HG03457 (cell line): ENCODE measurements around the gene MPHOSPH6.
"Not testable (repeated sequence)": the region's sequence is repeated elsewhere in the genome, so short reads cannot be mapped to it uniquely, and the experiment has no call there.

Experiments used
- ATAC-seq: cut with Tn5 transposase; IDR thresholded peaks from one replicate; pipeline ENCODE4 v1.9.1; 2021; ENCODE audit warnings: moderate number of reproducible peaks; ENCODE audit not compliant: unreplicated experiment

The MPHOSPH6 gene

DNA sequence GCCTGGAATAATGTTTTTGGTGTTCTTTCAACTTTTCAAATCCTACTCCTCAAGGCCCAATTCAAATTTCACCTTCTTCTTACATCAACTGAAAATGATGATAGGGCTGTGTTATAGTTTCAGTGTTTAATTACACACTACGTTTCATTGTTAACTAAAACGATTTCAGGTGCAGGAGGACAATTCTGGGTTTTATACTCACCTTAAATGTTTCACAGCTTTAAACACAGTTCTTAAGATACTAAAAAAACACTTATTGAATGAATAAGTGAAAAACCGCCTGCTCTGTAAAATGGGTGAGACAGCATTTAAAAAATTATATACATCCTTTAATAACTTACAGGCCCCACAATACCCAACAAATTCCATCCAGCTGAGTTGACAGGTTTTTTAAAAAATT is 6.2 kb upstream of the MPHOSPH6 start:
- ATAC-seq, result no peak

DNA sequence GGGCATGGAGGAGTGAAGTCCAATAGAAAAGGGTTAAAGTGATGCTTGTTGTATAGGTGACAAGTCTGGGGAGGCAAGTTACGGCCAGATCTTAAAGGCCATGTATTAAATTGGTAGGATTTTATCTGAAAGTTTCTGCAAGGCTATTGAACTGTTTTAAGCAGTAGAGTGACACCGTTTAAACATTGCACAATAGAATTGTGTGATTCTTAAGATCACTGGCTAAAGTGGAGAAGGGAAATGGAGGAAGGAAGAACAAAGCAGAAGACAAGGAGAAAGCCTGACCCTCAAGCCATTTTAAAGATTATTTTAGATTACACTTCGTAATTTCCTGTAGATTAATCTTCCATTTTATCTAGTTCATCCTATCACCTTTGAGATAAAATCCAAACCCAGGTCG is 5.6 kb upstream of the MPHOSPH6 start:
- no peak for ATAC-seq

DNA sequence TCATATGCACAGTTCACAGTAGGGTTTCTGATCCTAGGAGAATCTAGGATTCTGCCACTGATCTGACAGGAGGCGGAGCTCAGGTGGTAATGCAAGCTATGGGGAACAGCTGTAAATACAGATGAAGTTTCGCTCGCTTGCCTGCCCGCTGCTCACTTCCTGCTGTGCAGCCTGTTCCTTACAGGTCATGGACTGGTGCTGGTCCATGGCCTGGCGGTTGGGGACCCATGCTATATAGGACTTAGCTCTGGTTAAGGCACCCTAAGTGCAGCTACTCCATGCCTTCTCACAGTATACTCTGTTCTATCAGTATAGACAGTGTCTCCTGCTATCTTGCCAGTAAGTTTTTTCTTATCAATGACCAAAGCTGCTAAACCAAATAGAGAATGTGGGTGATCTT is 2.4 kb downstream of the MPHOSPH6 start:
- ATAC-seq, result no peak

DNA sequence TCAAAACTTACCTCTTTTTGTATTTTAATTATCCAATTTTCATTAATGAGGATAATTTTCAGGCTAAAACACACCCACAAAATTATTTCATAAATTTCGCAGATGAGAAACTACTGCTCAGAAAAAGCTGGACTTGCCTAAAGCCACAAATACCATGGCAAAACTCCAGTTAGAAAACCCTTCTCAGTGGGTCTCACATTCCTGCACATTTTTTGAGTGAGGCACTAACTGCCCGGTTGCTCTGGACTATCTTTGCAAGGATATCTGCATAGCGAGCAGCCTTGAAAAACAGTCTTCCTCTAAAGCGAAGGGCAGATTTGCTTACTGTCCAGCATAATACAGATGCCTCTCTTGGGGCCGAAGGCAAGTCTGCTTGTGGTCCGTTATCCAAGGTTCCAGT is 9.8 kb downstream of the MPHOSPH6 start:
- no peak for ATAC-seq

DNA sequence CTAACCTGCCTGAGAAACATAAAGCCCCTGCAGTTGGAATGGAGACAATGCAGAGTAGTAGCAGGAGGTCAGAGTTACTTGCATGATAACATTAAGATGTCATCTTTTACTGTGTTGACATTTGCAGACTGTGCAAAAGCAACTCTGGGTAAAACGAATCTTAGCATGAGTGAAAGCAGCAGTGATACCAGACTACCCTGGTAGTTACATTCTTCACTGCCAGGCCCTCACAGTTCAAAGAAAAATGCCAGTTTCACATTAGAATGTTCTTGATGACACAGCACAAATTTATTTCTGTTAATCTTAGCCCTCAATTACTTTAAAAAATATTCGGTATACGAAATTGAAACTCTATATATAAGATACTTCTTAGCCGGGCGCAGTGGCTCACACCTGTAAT is 12.2 kb downstream of the MPHOSPH6 start:
- ATAC-seq, result no peak

DNA sequence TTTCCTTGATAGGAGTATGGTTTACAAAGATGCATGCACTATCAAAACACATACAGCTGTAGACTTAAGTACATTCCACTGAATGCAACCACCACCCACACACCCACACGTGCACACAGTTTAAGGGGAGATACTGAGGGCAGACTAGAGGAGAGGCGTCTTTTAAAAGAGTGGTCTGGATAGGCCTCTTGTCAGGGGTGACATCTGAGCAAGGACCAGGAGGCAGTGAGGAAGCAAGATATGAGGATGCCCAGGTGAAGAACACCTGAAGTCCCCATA is 12.6 kb downstream of the MPHOSPH6 start:
- ATAC-seq, result no peak

DNA sequence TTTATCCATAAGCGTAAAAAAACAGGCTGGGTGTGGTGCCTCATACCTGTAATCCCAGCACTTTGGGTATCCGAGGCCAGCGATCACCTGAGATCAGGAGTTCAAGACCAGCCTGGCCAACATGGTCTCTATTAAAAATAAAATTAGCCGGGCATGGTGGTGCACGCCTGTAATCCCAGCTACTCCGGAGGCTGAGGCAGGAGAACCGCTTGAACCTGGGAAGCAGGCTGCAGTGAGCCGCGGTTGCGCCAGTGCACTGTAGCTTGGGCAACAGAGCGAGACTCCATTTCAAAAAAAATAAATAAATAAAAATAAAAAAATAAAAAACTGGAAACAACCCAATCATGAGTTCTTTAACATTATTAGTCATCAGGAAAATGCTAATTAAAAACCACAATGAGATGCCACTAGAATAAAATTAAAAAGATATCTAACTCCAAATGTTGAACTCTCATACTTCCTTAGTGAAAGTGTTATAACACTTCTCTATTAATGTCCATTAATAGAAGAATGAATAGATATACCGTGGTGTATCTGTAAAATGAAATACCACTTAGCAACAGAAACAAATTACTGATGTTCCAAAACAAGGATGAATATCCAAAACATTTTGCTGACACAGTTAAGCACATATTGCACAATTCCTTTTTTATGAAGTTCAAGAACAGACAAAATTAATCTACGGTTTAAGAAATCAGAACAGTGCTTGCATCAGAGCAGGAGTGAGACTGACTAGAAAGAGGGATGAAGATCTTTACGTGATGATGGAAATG is 13.1 kb downstream of the MPHOSPH6 start:
- no peak for ATAC-seq

DNA sequence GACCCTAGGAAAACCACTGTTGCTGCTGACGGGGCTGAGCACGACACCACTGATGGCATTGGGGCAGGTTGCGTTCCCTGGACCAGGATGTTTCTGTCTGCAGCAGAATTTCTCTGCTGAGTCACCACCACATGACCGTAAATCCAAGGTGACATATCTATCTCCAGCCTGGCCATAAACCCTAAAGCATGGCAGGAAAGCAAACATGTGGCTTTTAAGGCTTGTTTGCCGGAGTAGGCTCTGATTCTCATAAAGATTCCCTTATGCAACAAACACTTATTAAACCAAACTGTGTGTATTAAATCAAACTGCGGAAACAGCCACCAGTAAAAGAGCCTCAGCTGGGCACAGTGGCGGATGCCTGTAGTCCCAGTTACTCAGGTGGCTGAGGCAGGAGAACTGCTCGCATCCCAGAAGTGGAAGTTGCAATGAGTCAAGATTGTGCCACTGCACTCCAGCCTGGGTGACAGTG is 17.3 kb downstream of the MPHOSPH6 start:
- ATAC-seq, result no peak

DNA sequence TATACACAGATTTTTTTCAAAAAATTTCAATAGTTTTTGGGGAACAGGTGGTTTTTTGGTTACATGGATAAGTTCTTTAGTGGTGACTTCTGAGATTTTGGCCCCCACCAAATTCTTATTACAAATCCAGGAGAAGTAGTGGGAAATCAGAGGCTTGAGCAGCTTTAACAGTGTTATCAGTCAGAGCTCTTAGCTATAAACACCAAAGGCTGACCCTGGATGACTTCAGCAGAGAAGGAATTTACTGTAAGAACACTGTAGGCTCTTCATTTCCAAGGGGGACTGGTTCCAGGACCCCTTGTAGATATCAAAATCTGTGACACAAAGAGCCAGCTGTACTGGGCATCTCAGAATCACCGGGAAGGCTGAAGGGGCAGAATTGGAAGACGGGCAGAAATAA is 17.8 kb downstream of the MPHOSPH6 start:
- no peak for ATAC-seq

DNA sequence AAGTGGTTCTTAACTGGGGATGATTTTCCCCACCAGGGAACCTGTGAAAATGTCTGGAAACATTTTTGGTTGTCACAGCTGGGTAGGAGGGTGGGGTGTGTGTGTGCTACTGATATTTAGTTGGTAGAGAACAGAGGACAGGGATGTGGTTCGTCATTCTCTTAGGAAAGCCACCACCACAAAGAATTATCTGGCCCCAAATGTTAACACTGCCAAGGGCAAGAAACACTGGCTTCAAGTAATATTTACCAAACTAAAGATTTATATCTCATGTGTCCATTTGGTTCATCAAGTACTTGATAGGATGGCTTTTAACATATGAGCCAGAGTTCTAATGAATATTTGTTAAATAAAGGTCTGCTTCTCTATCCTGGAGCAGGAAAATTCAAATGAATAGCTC is 19.5 kb downstream of the MPHOSPH6 start:
- no peak for ATAC-seq

DNA sequence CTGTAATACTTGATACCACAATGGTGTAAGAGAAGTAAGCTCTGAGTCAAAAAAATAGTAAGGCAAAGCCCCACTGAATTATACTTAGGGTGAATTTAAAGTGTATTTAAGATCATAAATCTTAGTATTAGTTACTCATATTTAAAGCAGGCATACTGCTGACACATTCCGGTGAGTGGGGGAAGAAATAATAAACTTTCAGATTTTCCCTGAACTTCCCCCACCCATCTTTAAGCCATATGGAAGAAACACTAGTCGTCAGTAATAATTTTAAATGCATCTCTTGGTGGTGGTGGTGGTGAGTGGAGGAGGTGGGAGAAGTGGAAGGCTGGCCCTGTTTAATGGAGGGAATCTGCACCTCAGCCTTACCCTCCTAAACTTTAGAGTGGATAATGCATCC is 20.5 kb downstream of the MPHOSPH6 start:
- ATAC-seq, result no peak

DNA sequence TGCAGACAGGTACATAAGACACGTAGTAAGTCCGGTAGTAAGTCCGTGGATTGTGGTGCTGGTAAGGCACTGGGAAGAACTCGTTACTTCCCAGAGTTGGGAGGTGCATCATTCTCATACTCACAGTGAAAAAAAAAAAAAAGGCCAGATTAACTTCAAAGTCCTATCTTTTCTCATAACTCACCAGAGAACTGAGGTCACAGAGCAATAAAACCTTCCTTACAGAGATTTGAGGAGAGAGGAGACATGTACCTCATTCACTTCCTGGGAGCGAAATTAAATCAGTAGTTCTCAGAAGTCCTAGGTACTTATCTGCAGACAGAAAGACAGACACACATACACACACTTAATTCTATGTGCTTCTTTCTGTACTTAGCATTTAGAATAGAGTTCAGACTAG is 22.5 kb downstream of the MPHOSPH6 start:
- ATAC-seq, result no peak

DNA sequence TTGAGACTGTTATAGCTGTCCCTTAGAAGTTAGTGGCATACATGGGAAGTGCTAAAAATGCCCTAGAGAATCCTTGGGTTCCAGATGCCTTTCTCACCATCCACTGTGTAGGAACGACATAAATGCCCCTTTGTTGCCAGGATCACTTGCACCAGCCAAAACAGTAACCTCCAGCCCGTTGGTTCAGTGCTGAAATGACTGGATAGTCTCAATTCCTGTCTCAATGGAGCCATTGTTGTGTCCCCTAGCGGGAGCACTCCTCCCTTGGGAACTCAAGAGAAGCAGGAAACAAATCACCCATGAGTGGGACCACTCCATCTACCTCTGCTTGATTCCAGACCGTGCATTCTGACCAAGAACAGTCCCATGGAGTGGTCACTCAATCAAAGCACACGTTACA is 23.1 kb downstream of the MPHOSPH6 start:
- no peak for ATAC-seq

DNA sequence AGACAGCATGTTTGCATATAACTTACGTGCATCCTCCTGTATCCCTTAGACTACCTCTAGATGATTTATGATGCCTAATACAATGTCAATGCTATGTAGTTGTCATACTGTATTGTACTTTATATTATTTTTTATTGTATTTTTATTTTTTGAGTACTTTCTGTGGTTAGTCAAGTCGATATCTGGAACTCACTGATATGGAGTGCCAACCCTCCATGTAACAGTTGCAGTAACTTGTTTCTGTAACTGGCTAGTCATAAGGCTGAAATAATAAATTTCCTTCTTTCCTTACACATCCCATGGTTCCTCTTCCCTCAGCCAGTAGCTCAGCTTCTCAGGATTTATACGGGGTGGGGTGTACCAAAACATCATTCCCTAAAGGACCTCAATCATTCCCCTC is 23.5 kb downstream of the MPHOSPH6 start:
- ATAC-seq, result no peak

DNA sequence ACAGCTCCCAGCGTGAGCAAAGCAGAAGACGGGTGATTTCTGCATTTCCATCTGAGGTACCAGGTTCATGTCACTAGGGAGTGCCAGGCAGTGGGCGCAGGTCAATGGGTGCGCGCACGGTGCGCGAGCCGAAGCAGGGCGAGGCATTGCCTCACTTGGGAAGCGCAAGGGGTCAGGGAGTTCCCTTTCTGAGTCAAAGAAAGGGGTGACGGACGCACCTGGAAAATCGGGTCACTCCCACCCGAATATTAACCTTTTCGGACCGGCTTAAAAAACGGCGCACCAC is 30.8 kb downstream of the MPHOSPH6 start:
- ATAC-seq, result not testable (repeated sequence)

DNA sequence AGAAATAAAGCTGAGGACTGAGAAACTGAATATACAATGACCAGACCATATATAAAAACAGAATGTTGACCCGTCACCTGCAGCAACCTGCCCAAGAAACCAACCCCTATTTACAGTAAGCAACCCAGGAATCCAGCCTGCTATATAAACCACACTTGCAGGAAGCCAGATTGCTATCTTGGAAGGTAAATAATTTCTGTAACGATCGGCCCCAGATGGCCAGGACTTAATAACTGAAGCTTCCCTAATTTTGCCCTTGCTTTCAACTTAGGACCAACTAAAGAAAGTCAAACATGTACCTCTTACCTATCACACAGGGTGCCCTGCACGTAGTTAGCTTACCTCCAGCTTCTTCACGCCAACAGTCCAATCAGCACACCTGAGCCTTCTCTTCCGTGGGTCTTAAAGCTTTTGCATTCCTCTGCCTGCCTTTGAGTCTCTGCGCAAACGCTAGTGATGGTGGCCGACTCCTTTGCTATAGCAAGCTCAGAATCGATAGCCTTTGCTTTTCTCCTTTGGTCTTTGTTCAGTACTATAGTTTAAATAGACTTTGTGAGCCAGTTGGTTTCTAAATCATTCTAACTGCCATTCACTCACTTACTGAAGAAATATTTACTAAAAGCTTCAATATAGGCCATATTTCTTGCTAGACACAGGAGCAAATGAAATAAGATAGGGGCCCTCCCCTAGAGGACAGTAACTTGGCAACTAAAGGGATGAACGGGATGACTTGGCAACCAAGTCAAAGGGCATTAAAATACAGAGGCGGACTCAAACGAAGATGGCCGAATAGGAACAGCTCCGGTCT is 31.3 kb downstream of the MPHOSPH6 start:
- ATAC-seq, result no peak

DNA sequence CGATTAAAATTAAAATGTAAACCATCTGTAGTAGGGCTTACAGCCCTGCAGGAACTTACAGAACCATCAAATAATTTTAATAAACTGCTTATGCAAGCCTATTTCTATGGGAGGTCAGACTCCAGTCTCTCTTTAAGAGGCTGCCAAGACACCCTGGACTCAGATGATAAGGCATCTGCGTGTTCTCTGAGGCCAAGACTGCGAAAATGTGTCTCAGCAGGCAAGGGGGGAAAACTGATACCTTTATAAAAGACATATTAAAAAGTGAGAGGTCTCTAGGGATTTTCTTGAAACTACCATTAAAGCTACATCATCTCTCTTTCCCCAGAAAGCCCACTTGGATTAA is 32.2 kb downstream of the MPHOSPH6 start:
- no peak for ATAC-seq

DNA sequence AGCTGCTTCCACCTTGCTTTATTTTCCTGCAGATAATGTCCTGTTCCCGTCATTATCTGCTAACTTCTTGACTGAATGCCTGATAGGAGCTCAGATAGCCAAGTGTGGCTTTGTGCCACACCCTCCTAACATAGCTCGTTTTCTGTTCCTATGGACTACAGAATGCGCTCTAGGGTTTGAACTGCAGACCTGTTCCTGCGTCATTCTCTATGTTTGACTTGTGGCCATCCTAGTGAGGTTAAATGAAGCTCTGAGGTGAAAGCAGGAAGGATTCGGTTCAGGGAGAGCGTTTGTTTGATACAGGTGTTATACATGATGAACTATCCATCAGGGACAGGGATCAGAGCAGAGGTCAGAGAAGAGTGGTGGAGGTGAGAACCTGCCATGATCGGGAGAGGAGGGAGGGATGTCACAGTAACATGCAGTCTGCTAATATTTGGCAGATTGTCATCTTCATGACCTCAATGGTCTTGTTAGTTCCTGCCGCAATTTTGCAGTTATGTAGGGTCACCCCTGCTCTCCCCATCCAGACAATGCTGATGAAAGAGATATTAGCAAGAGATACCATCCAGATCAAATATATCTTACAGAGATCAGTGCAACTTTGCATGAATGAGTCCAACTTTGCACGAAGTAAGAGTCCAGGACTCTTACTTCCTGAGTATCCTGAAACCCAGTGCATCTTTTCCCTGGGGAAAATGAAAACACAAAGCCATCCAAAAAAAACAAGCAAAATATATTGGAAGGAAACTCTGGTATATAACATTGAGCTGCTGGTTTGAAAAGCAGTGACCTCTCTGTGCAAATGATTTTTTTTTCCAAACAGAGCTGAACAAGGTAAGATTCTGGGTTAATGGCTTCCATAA is 32.8 kb downstream of the MPHOSPH6 start:
- no peak for ATAC-seq

DNA sequence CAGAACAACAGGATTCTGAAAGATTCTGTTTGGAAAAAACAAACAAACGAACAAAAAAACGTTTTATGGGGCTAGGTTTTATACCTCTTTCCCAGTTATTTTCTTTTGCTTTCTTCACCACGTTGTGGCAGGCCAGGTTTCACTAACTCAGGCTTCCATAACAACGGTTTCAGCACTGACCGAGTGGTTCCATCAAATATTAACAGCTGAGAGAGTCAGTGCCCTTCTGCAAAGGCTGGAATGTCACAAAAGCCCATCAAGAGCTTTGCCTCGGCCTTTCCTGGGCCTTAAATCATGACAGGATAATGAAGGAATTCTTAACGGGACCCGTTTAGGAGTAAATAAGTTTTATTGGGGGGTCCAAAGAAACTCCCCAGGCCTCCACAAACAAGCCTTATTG is 34.2 kb downstream of the MPHOSPH6 start:
- no peak for ATAC-seq

DNA sequence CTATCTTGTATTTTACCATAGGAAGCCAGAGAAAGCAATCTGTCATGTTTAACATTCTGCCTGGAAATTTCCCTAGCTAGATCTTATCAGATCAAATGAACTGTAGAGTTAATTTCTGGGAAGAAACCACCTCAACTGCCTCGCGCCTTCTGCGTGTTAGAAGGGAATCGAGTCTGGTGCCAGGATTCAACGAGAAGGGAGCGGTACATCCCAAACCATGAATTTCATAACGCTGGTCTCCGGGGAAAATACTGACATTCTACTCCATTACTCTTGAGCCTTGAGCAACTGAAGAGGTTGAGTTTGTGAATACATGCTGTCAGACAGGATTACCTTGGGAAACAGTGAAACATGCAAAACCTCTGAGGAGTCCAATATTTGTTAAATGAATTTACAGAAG is 35.2 kb downstream of the MPHOSPH6 start:
- no peak for ATAC-seq

DNA sequence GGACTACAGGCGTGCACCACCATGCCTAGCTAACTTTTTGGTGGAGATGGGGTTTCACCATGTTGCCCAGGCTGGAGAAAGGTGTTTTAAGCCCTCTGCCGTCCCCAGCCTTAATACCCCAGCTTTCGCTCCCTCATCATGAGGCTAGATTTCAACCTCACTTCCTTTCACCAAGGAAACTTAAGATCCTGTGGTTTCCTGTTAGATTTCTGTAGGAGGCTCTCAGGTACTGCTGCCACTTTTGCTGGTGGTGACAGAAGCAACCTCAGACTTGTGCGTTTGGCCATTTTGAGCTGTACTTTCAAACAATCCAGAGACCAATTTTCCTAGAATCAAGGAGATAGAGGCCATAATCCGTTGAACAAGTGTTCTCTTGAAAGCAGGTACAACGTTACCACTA is 36.2 kb downstream of the MPHOSPH6 start:
- ATAC-seq, result no peak

DNA sequence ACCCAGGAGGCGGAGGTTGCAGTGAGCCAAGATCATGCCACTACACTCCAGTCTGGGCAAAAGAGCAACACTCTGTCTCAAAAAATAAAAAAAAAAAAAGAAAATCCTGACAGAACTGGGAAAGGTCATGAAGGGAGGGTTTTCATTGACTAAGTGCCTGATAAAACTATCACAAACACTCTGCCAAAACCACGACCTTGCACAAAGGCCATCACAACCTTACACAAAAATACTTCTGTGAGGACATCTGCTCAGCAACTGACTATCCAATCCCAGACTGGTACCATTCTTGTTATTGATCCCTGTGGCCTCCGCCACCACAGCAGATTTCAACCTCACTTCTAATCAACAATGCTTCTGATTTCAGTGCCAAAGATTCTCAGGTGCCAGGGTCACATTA is 40.1 kb downstream of the MPHOSPH6 start:
- no peak for ATAC-seq
